Smooth muscle cell of the brain vasculature (primary cell): ENCODE measurements around the gene NAA80.
"Not testable (repeated sequence)": the region's sequence is repeated elsewhere in the genome, so short reads cannot be mapped to it uniquely, and the experiment has no call there.

ENCODE experiments used
- DNase-seq: peaks from one replicate; pipeline ENCODE4 v3.0.0-alpha.2; 2012; ENCODE audit warnings: low read depth, low spot score

The NAA80 gene

DNA sequence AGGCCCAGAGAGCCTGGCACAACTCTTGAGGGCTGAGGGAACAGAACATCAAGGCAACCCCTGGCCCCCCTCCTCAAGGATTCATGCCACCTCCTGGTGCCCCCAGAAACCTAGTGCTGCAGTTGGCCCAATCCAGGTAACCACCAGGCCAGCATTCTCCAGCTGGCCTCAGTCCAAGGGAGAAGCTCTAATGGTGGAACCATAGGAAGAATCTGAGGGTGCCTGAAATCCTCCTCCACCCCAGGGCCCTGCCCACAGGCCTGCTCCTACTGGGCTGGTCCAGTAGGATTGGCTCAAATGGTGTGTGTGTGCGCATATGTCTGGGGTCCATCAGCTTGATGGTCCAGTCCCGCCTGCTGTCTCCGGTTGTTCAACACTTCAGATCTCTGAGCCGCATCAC is 15.6 kb upstream of the NAA80 start:
- no peak for DNase-seq

DNA sequence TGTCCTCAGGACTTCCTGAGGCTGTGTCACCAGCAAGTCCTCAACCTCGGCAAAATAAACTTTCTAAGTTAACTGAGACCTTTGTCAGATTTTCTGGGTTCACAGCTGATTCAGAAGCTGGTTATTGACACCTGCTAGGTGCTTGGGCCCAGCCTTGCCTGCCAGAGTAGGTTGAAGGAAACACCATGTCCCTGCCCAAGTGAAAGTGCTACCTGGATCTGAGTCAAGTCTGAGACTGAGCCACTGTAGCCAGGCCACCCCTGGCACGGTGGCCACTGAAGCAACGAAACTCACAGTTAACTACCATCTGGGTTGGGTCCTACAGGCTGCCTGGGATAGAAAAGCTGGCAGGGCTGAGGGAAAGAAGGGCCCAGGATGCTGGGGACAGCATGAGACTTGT is 15.1 kb upstream of the NAA80 start:
- no peak for DNase-seq

- DNase-seq = not testable (repeated sequence)
Measured at GRCh38 chr3:50312041-50312440, 12.8 kb upstream of the NAA80 start.

DNA sequence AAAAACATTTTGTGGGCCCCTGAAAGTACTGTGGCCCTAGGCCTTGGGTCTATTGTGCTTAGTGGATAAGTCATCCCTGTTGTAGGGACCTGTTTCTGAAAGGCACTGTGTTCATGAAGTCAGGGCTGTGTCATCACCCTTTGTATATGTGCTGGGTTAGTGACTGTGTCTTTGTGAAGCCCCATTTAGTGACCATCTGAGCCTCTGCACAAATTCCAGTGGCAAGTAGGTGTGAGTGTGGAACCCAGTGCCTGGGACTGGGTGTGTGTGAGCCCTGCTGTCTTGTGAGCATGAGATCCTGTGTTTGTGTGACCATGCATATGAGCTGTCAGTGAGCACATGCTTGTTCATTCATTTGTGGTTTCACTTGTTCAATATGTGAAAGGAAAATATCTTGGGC is 5.4 kb upstream of the NAA80 start:
- no peak for DNase-seq

GRCh38 chr3:50303013-50303815 is 4.0 kb upstream of the NAA80 start, which contains the start of gene HYAL1:
Gene HYAL1 (minus strand): TSS chr3:50303574. CDS start chr3:50302956, 618 bp downstream.
- no peak for DNase-seq

- no peak for DNase-seq
Measured at GRCh38 chr3:50302095-50303012, 3.1 kb upstream of the NAA80 start.

DNA sequence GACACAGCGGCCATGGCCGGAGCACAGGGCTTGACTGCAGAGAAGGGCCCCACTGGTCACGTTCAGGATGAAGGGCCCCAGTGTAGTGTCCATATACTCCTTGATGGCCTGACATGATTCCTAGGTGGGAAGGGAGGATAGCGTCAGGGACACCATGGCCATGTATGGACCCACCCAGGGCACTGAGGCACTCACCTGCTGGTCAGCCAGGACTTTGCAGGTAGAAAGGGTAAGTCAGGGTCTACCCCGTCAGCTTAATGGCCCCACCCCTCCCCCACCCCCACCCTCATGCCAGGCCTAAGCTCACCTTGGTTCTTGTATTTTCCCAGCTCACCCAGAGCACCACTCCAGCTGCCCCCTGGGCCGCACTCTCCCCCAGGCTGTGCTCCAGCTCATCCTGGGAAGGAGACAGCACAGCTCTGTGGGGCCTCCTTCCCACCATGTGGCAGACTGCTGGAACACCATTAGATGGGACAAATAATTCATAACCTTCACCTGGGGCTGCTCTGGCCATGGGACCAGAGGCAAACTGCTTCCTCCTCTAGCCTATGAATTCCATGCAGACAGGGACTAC is 1.6 kb upstream of the NAA80 start:
- no peak for DNase-seq

GRCh38 chr3:50299929-50300680 is 900 bp upstream of the NAA80 start:
- no peak for DNase-seq

- no peak for DNase-seq
Measured at GRCh38 chr3:50299638-50299928, 378 bp upstream of the NAA80 start.

- DNase-seq = no peak
Measured at GRCh38 chr3:50297896-50298725, 1.1 kb downstream of the NAA80 start.

- DNase-seq = no peak
Measured at GRCh38 chr3:50297384-50297775, 1.8 kb downstream of the NAA80 start.

DNA sequence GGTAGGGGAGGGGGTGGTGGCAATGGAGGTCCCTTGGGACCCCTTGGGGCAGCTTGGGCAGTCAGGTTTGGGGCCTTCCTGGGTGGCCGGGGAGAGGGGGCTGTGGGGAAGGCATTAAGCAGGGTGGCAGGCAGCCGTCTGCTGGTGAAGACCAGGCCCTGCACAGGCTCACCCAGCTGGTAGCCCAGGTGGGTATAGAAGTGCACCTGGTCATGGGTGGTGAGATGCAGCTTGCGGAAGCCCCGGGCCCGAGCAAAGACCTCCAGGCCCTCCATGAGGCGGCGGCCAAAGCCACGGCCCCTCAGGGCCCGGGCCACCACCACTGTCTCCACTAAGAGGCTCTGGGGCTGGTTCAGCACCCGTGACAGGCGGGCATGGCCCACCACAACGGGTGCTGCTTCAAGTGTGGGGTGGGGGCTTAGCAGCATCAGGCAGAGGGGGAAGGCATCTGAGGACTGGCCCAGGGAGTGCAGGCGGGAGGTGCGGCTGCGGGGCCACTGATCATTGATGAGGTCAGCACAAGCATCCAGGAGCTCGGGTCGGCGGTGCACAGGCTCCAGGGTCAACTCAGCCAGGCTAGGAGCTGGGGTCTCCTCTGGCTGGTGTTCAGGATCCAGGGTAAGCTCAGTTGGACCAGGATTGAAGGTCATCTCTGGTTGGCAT is 2.4 kb downstream of the NAA80 start:
- no peak for DNase-seq

DNA sequence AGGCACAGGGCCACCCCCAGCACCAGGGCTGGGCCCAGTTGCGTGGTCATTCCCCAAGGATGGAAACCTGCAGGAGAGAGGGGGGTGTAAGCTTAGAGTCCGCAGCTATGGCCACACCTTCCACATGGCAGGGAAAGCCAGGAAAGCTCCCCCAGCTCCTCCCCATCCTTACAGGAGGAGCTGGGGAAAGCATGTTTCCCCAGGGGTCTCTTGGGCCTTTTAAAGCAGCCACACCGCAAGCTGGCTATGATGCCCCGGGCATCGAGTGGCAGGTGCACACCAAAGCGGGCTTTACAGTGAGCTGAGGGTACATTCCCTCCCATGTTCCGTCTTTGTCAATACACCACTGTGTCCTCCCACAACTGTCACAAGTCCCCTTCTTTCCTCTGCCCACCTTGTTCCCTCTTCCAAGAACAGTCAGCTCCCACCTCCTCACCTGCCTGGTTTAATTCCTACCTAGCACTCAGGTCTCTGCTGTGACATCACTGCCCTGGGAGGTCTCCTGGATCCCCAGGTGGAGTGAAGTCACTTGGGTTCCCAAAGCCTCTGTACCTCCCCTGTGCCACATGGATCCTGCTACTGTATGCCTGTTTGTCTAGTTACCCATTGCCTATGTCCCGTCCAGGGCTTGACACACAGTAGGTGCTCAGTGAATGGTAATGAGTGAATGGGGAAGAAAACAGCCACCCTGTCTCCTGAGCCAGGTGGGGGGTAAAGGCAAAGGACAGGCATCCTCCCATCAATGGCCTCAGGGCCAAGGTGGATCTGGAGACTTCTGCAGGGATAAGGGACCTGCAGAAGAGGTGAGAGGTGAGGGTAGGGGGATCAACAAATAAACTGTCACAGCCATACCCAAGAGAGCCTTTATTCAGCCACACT is 3.4 kb downstream of the NAA80 start:
- DNase-seq = no peak

- no peak for DNase-seq
Measured at GRCh38 chr3:50294492-50295403, 4.5 kb downstream of the NAA80 start.

- DNase-seq = no peak
Measured at GRCh38 chr3:50294089-50294488, 5.1 kb downstream of the NAA80 start.

DNA sequence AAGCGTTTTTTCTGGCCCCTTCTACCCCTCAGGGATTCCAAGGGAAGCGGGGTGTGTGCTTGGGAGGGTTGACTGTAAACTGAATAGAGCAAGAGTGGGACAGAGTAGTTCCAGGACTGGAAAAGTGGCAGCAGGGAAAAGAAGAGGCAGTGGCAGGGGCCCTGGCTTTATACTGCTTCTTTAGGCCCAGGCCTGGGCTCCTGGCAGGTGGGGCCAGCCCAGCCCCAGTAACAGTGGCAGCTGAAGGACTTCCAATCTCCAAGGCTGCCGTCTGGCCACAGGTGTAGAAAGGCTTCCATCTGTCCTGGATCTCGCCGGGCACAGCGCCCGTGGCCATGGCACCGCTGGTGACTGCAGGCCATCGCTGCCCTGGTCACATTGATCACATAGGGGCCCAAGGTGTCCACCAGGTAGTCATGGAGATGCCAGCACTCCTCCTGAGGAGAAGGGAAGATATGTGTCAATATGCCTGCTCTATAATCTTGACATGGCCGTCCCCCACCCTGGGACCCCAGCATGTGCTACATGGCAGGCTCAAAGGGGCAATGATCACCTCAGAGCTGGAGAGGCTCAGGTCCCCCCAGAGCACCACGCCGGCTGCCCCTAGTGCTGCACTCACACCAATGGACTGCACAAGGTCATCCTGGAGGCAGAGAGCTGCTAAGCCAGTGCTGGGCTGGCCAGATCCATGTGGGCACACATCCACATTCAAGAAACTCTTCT is 6.0 kb downstream of the NAA80 start:
- DNase-seq = no peak
